Lung microvascular endothelial cell (primary cell): Measurements from ENCODE around the gene NFIL3. TPM values are rescaled to one million over a fixed set of nuclear protein-coding genes. Genes with fewer than 3 reads are reported as not detected.
A peak's percentile ranks its signal among the peaks of the same experiment; 100 is the strongest.
"Not testable (repeated sequence)": the region's sequence is repeated elsewhere in the genome, so short reads cannot be mapped to it uniquely, and the experiment has no call there.

Experiments
- DNase-seq, 2 donors: peaks; one replicate each; pipeline versions ENCODE4 v3.0.0 to v3.0.0-alpha.2; 2010; ENCODE audit warnings: low read depth in 2 of 2
- total RNA-seq: library from RNA; depleted of rRNA; stranded (reverse); fragments of >200 nt; gene quantifications from 2 replicates; pipeline ENCODE4 v1.2.1, GENCODE V29; 2014

NFIL3 gene, protein sequence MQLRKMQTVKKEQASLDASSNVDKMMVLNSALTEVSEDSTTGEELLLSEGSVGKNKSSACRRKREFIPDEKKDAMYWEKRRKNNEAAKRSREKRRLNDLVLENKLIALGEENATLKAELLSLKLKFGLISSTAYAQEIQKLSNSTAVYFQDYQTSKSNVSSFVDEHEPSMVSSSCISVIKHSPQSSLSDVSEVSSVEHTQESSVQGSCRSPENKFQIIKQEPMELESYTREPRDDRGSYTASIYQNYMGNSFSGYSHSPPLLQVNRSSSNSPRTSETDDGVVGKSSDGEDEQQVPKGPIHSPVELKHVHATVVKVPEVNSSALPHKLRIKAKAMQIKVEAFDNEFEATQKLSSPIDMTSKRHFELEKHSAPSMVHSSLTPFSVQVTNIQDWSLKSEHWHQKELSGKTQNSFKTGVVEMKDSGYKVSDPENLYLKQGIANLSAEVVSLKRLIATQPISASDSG
- 2.6 and 4.6 TPM in 2 replicates for total RNA-seq

DNA sequence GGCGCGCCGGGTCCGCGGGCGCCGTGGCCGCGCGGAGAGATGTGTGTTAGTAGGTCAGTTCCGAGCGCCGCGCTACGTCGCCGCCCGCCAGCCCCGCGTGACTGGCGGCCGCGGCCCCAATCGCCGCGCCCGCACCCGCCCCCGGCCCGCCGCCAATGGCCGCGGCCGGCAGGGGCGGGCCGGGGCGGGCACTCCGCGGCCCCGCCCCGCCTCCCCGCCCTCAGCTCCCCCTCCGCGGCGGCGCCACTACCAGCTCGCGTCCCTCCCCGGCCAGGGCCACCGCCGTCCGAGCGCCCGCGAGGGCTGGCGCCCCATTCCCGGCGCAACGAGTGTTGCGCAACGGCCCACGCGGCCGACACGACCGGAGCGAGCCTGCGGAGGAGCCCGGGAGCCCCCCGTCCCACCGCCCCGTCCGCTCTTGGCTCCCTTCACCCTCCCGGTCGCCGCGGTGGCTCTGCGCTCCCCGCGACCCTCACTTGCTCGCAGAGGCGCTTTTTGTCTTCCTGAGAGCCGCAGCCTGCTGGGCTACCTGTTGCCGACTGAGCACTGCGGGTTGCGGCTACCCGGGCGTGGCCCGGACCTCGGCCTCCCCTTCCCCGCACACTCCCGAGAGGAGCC is at the start of gene NFIL3:
Gene NFIL3, minus strand, starts transcription at position 48 of the 618 bp plus-strand sequence. CDS start 13,098 bp downstream, outside the sequence.
- peak; percentile 84 to 89 for DNase-seq

DNA sequence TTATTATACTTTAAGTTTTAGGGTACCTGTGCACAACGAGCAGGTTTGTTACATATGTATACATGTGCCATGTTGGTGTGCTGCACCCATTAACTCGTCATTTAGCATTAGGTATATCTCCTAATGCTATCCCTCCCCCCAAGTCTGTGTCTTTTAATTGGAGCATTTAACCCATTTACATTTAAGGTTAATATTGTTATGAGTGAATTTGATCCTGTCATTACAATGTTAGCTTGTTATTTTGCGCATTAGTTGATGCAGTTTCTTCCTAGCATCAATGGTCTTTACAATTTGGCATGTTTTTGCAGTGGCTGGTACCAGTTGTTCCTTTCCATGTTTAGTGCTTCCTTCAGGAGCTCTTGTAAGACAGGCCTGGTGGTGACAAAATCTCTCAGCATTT is 47.9 kb upstream of the NFIL3 start:
- not testable (repeated sequence) for DNase-seq

DNA sequence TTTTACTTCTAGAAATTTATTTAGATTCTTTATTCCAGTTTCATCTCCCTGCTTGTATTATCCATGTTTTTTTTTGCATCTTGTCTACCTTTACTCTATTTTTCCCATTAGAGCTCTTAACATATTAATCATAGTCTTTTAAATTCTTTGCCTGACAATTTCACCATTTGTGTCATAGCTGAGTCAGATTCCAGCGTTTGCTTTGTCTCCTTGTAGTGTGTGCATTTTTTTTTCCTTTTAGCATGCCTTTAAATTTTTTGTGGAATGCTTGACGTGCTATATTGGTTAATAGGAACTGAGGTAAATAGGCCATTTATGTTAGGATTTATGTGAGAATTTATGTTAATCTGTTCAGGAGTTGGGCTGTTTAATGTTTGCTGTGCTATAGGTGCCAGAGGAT is 41.8 kb upstream of the NFIL3 start:
- no peak for DNase-seq

DNA sequence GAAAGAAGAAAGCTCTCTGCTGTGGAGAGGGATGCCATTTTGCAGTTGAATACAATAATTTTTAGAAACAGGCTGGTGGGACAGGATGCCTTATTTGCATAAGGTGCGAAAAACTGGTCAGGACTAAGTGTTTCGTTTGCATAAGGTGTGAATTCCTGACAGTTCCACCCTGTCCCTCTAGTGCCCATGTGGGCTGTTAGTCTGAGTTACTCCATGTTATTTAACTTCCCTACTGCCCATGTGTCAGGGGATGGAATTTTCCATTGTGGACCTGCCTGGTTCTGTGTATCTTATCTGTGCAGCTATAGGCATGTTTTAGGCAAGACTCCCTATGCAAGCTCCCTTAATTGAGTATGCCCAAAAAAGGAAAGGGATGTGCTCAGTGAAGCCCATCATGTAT is 35.3 kb upstream of the NFIL3 start:
- no peak for DNase-seq

DNA sequence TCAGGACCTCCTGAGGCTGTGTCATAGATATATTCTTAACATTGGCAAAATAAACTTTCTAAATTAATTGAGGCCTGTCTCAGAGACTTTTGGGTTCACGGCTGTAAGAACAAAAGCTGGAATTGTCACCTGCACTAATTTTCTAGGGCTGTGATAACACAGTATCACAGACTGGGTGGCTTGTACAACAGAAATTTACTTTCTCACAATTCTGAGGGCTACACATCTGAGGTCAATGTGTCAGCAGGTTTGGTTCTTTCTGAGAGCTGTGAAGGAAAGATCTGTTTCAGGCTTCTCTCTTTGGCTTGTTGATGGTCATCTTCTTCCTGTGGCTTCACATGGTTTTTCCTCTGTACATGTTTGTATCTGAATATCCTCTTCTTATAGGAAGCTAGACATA is 29.2 kb upstream of the NFIL3 start:
- DNase-seq: no peak

DNA sequence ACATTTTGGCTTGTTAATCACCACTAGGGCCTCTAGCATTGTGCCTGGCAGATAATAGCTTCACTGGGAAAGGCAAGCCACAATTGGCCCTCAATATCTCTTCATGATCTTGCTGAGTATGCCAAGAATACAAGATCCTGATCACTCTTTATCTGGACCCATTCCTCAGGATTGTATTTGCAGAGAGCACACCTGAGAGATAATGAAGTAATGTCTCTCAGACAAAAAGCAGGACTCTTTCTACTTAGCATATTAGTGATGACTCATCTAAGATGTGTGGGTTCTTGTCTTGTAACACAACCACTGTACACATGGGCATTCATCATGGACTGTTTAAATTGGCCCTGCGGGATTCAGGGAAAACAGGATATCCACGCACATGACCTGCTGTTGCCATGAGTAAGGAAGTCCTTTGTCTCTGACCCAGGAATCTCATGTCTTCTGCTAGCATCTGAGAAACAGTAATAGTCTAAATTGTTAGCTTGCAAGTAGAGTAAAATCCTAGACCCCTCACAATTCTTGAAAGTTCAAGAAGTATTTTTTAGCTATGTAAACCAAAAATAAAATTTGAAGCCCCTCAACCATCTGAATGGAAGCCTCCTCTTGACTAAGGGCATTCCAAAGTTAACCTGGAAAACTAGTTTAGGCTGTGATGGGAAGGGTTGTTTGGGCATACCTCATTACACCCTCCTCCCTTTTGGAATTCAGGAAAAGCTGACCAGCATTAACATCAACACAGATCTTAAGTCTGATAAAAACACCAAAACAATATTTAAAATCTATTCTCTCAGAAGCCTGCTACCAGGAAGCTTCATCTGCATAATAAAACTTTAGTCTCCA is 28.0 kb upstream of the NFIL3 start:
- DNase-seq: no peak

DNA sequence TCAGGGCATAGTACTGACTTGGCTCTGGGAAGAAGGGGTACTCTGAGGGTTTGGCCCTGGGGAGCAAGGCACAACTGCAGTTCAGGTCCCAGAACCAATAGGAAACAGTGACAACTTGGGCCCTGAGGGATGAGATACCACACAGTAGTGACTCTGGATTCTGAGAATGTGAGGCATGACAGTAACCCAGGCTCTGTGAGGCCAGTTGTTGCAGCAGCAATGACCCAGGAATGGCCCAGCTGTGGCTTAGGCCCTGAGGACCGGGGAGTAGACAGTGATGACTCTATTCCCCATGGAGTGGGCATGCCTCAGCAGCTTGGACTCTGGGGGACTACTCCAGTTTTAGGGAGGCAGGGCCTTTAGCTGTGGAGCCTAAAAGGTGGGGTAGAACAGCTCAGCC is 21.5 kb upstream of the NFIL3 start:
- DNase-seq: no peak

DNA sequence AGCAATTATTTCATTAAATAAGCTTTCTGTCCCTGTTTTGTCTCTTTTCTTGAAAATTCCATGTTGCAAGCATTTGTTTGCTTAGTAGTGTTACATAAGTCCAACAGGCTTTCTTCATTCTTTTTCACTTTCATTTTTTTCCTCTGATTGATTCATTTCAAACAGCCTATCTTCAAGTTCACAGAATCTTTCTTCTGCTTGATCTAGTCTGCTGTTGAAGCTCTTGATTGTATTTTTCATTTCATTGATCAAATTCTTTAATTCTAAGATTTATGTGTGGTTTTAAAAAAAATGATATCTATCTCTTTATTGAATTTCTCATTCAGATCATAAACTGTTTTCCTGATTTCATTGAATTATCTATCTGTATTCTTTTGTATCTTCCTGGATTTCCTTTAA is 20.4 kb upstream of the NFIL3 start:
- no peak for DNase-seq

DNA sequence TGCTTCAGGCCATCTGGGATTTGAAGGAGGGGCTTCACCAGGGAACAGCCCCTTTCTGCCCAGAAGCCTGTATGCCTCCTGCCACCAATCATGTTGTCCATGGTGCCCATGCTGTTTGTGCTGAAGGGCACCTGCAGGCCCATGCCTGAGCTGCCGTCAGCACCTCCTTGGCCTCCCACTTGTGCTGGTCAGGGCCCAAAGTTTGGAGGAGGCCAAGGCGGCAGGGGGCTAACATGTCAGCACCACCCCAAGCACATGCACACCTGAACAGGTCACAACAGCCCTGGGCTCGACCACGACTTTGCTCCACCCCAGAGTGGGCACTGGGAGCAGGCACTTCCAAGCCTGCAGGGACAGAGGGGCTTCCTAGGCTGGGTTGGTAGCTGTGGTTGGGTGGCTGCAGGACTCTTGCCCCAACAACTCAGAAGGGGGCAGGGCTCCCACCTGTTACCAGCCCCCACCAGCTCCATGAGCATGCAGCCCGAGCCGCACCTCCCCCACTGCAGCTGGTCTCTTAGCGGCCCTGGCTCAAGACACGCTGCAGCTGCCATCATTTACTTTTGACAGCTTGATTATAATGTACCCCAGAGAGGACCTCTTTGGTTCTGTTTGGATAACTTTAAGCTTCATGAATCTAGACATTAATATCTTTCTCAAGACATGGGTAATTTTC is 19.8 kb upstream of the NFIL3 start:
- DNase-seq: no peak

DNA sequence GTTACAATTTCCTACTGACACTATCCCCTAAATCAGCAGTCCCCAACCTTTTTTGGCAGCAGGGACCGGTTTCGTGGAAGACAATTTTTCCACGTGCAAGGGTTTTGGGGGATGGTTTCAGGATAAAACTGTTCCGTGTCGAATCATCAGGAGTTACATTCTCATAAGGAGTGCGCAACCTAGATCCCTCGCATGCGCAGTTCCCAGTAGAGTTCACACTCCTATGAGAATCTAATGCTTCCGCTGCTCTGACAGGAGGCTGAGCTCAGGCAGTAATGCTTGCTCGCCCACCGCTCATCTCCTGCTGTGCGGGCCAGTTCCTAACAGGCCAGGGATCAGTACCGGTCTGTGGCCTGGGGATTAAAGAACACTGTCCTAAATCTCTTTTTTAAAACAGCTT is 13.2 kb upstream of the NFIL3 start:
- no peak for DNase-seq

DNA sequence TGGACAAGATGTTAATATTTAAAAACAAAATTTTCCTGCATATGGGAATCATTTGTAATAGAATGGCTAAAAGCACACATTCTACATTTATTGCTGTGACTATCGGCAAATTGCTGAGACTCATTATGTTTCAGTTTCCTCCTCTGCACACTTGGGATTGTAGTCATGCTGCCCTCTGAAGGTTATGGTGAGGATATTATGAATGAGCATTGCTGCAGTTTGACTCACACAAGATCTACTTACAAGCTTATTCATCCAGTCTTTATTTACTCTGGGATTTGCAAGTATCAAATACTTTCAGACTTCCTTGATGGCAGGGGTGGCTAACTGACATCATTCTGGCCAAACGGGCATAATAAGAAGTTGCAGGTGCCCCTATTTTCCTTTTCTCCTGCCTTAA is 9.5 kb upstream of the NFIL3 start:
- peak; percentile 75 to 87 for DNase-seq

DNA sequence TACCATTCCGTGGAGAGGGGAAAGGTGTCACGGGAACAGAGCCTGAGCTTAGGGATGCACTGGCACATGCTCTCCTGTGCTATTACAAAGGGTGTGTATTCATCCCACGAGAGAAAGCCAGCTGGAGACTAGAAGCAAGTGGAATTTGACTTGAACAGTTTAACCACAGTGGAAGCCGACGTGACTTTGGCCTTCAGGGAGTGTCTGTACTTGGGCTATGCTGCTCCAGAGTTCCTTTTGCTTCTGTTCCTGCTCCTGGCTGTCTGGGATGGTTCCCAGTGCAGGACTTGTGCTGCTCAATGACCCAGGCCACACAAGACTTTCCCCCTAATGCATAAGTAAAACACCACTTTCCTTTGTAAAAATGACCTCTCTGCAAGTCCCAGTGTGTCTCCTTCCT is 7.9 kb upstream of the NFIL3 start:
- DNase-seq: no peak

DNA sequence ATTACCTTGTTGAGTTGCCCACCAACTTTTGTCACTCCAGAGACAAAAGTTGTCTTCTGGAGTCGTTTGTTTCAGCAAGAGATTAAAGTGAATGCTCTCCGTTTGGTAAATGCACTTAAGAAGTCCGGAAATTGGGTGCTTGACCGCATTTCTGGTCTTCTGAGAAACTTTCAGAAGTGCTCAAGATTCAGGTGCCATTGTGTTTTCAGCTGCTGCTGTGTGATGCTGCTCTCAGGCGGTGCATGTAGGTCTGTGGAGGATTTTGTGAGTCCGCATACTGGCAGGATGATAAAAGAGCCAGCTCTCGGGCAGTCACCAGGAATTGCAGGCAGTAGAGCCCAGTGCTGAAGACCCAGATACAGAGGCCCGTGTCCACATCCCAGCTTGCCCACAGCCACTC is 5.9 kb upstream of the NFIL3 start:
- DNase-seq: no peak

DNA sequence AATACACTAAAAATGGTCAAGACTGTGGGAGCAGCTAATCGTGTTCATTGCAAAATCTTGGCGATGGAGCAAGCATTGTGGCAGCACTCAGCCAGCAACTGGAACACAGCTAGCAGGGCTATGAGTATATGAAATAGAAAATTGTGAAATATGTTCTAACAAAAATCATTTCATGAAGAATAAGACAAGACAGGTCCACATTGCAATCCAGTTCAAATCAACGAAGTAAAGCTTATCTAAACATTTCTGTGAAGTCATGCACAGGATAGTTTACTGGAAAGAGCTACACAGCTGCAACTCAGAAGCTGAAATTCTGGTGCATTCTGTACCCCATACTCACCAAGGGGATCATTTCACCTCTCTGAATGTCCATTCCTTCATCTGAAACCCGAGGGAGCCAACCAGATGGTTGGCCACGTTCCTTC is 5.3 kb upstream of the NFIL3 start:
- no peak for DNase-seq

DNA sequence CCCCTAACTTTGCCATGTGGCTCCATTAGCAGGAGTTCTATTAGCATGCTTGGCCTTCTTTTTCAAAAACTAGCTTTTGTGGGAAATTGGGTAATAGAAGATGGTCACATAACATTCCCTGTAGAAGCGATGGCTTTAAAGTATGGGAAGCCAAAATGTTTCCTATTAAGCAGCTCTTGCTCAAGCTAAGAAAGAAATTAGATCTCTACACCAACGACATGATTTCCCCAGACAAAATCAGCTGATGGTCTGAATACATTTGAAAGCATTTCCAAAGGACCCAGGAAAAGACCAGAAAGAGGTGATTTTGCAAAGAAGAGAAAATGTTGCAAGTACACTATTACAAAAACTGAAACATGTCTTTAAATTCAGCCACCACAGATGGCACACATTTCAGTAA is 4.8 kb upstream of the NFIL3 start:
- DNase-seq: no peak

DNA sequence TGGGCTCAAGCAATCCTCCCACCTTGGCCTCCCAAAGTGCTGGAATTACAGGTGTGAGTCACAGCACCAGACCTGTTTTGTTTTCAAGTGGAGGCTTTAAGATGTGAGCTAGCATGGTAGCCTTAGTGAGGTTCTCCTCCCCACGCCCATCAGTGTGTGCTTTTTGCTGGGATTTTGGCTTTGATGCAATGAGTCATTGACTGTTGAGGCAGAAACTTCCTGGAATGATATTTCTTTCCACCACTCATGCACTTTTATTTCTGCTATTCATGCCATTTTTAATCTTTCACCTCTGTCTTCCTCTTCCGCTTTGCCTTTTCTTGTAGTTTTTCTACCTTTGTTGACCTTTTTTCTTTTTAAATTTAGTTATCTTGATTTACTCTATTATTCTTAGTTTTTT is 4.2 kb upstream of the NFIL3 start:
- DNase-seq: peak; percentile 49 to 76

DNA sequence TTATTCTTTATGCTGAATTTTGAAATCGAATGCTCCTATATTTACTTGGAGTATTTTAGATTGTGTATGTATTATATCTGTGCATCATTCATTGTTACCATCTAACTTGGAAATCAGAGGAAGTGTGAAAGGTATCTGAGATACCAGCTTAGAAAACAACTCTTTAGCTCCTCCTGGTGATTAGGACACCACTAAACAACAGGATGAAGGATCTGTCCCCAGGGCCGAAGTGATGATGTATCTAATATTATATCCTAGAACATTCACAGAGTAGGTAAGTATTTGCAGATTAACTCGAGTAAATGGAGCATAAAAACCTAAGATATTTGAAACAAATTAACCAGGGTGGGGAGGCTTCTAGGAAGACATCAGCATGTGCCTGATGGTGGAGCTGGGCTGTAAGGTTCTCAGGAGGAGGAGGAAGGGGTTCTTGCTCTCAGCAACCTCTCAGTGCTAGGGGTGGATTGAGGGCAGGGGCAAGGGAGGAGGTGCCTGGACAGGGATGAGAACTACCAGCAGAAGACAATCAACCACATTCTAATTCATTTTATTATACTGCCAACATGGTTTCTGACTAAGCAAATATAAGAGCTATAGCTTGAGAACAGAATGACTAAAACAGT is 2.6 kb upstream of the NFIL3 start:
- DNase-seq: peak; percentile 70

DNA sequence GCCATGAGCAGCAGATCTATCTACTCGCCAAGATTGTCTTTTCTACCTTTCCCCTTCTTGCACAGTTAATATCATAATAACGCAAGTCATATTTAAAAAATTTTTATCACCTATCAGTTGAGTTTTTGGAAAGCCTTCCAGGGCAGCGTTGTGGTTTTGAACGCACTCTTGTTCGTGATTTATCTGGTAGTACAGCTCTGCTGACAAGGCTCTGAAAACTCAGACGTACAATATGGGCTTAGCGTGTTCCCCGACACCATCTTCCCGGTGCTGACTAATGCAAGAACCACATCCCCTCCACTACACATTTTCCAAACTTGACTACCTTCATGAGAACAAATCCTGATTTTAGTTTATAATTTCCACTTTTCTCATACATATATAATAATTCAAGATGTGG is 1.6 kb upstream of the NFIL3 start:
- DNase-seq: no peak

DNA sequence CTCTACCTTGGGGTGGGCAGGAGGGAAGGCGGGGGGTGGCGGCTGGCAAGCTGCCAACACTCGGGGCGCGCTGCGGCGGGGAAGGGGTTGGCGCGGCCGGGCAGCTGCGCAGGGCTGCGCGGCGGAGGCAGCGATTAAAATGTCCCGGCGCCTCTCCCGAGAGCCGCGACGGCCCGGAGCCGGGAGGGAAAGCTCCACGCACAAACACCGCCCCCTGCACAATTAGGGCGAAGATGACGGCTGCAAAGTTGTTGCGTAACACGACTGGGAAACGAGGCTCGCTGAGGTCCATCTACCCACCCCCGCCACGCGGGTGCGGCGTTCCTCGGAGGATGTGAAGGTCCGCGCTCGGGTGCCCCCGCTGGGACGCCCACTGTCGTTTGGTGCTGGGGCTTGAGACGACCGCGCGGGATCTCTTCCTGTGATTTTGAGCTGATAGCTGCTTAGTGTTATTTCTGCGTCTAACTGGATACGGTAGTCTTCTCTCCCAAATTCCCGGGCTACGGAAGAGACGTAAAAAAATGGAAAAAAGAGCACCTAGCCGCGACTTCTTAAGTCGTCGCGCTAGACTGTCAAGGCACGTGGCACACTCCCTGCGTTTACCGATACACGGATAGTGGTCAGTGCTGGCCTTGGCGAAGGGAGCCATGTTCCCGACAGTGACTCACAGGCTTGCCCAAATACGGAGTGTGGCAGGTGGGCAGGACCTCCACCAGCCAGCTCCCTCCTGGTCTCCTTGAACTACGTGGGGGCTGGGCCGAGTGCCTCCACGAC is 958 bp upstream of the NFIL3 start:
- peak; percentile 77 to 84 for DNase-seq
